ENCODE data around the gene RHOT2.

RHOT2 gene

DNA sequence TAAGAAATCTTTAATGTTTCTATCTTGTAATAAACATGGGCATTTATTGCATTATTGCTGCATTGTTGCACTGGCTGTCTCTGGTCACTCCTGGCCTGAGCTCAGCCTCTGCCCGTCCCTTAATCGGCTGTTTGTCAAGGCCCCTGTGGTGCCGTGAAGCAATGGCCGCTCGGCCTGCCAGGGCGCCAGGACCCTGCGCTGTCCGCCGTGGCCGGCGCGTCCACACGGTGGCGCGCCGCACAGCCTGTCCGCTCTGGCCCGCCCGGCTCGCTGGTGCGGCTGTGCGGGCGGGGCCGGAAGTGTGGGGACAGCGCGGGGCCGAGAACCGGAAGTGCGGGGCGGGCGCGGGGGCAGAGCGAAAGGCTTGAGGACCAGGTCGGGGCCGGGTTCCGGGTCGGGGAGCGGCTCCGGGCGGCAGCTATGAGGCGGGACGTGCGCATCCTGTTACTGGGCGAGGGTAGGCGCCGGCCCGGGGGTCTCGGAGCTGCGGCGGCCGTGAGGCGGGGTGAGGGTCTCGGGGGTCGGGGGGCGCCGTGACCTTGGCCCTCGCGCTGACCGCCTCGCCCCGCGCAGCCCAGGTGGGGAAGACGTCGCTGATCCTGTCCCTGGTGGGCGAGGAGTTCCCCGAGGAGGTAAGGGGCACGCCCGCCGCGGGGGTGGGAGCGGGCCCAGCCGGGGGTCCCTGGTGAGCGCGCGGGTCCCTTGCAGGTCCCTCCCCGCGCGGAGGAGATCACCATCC lies at the start of gene RHOT2:
RHOT2 (plus strand) TSS at position 353 of the 739 bp plus-strand sequence; CDS start at position 421, 68 bp downstream.
- TF ChIP-seq, protein P1, sequence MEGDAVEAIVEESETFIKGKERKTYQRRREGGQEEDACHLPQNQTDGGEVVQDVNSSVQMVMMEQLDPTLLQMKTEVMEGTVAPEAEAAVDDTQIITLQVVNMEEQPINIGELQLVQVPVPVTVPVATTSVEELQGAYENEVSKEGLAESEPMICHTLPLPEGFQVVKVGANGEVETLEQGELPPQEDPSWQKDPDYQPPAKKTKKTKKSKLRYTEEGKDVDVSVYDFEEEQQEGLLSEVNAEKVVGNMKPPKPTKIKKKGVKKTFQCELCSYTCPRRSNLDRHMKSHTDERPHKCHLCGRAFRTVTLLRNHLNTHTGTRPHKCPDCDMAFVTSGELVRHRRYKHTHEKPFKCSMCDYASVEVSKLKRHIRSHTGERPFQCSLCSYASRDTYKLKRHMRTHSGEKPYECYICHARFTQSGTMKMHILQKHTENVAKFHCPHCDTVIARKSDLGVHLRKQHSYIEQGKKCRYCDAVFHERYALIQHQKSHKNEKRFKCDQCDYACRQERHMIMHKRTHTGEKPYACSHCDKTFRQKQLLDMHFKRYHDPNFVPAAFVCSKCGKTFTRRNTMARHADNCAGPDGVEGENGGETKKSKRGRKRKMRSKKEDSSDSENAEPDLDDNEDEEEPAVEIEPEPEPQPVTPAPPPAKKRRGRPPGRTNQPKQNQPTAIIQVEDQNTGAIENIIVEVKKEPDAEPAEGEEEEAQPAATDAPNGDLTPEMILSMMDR (conservative IDR thresholded peaks at IDR 0.05): peak; percentile 99
- no peak for TF ChIP-seq ZFX (IDR thresholded peaks at IDR 0.05)
- H3K27ac ChIP-seq: peak within 1 kb of the TSS; percentile 100

DNA sequence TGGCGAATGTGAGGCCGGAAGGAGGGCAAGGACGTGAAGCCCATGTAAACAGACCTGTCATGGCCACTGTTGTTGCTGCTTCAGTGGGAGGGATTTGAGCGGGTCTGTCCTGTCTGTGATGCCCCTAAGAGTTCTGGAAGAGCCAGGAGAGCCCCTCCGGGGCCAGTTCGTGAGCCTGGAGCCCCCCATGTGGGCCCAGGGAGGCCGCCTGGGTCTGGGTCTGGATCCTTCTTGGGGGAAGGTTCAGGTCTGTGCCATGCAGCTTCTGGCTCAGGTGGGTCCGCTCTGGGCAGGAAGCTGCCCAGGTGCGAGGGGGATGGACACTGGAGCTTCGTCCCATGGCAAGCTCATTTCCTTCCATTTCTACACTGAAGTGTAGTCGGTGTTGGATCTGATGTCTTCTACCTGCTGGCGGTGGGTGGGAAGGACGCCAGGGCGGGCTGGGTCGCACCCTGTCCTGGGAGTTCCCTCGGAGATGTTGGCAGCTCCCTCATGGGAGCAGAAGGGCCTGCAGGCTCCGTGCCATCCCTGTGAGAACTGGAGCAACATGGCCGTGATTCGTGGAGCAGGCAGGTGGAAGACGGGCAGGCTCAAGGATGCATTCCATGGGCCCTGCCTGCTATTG lies 48.3 kb upstream of the RHOT2 start:
- no peak overlapping the region for H3K27ac ChIP-seq
- TF ChIP-seq, protein P1 (conservative IDR thresholded peaks at IDR 0.05): no peak
- TF ChIP-seq ZFX (IDR thresholded peaks at IDR 0.05): no peak

DNA sequence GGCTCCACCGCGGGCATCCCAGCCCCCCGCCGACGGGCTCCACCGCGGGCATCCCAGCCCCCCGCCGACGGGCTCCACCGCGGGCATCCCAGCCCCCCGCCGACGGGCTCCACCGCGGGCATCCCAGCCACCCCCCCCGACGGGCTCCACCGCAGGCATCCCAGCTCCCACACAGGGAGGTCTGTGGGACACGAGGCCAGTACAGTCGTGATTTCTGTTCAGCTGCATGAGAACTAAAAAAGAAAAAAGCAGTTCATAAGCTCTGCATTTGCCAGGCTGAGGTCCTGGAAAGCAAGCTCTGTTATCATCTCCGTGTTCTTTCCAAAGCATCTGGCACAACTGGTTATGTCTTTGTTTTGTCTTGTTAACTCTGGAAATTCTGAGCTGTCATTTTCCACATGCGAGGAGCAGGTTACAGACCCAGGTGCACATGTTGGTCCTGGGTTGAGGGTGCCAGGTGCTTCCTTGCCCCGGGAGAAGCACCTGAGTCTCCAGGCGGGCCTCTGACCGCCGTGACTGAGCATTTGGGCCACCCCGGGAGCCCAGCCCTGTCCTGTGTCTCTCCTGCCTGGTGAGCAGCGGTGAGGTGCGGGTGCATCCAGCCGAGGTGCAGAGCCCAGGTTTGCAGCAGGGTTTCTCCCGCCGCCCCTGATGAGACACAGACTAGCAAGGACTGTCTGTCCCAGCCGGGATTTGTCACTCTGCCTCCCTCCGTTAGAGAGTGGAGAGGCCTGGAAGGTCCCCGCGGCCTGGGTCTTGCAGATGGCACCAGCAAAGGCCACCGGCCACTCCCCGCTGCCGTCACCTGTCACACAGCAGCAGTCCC lies 47.0 kb upstream of the RHOT2 start:
- H3K27ac ChIP-seq: no peak overlapping the region
- TF ChIP-seq ZFX (IDR thresholded peaks at IDR 0.05): no peak
- TF ChIP-seq, protein P1 (conservative IDR thresholded peaks at IDR 0.05): no peak

DNA sequence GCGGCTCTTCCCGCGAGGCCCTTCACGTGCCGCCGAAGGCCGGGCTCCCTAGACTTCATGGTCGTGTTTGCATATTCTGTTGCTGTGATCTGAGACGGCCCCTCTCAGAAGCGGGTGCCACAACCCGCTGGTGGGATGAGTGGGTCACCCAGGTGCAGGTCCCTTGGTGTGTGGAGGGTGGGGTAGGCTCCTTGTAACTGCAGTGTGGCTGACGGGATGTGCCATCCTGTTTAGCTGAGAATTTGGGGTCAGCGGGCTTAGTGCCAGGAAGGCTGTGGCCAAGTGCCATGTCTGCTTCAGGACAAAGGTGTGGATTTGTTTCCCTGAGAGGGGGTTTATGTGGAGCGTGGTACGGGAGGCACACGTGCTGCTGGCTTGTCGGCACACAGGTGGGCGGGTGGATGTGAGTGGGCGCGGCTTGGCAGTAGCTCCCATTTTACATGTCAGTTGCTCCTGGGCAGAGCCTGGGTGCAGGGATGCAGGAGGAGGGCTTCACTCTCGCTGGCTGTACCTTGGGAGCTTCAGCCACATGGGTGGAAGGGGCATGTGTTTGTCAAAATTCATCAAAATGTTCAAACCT lies 46.3 kb upstream of the RHOT2 start:
- no peak overlapping the region for H3K27ac ChIP-seq
- no peak for TF ChIP-seq ZFX (IDR thresholded peaks at IDR 0.05)
- TF ChIP-seq, protein P1 (conservative IDR thresholded peaks at IDR 0.05): no peak

DNA sequence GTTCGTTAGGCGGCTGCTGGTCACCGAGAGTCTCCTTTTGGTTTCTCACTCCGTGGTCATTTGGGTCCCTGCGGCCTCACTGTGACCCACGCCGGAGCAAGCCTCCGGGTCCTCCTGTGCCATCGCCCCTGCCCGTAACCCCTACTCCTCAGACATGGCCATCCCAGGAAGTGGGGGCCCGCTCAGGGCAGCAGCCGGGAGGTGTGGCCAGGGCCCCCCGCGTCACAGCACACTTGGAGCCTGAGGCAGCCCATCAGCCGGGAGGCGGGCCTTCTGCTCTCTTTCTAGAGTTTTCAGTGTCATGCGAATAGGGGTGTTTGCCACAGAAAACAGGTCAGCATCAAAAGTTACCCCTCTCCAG lies 45.0 kb upstream of the RHOT2 start:
- TF ChIP-seq, protein P1 (conservative IDR thresholded peaks at IDR 0.05): no peak
- TF ChIP-seq ZFX (IDR thresholded peaks at IDR 0.05): no peak
- no peak overlapping the region for H3K27ac ChIP-seq

DNA sequence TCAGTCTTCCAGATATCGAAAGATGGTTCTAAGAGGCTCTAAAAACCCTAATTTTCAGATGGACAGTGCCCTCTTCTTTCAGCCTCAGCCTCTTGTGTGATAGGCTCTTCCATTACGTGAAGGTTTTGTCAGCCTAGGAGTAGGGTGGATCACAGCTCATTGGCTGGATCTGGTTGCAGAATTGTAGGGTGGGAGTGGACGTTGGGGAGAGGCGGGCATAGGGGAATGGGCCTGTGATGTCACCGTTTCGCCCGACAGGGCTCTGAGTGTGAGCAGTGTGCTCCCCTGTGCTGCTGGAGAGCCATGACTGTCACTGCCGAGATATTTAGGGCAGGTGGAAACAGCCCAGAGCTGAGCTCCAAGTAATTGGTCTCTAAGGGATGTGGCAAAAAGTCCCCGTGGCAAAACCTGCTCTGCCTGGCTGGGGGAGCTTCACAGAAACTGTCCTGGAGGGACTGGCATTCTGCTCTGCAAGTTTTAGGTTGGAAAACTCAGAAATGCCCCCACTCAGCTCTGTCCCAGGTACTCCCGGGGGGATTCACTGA lies 43.3 kb upstream of the RHOT2 start:
- TF ChIP-seq, protein P1 (conservative IDR thresholded peaks at IDR 0.05): no peak
- no peak for TF ChIP-seq ZFX (IDR thresholded peaks at IDR 0.05)

More for the DNA sequence above, 43.3 kb upstream of the RHOT2 start:
- no peak overlapping the region for H3K27ac ChIP-seq
